NB4 (cell line): ENCODE measurements around the gene GSTM2.
A peak's percentile ranks its signal among the peaks of the same experiment; 100 is the strongest.
"Not testable (repeated sequence)": the region's sequence is repeated elsewhere in the genome, so short reads cannot be mapped to it uniquely, and the experiment has no call there.

Experiments
- DNase-seq: peaks from one replicate; pipeline ENCODE4 v3.0.0; 2010; ENCODE audit warnings: low read depth
- H3K4me3 ChIP-seq: one replicate; pipeline ENCODE4 v1.5.1; 2011; ENCODE audit warnings: mild to moderate bottlenecking, low read depth, low read length, moderate library complexity
- CTCF ChIP-seq: IDR thresholded peaks from one replicate; pipeline ENCODE4 v1.5.1; 2012; ENCODE audit warnings: low read depth, low read length
- MAX ChIP-seq: IDR thresholded peaks from 2 replicates; pipeline ENCODE4 v1.6.1; 2011; ENCODE audit warnings: low read depth, low read length
- MYC ChIP-seq: IDR thresholded peaks from 2 replicates; pipeline ENCODE4 v1.6.1; 2011; ENCODE audit warnings: low read depth, low read length
- POLR2A ChIP-seq: IDR thresholded peaks from 2 replicates; pipeline ENCODE4 v1.6.1; 2011; ENCODE audit warnings: mild to moderate bottlenecking; ENCODE audit not compliant: insufficient read length; ENCODE audit errors: extremely low read depth

Gene GSTM2

GRCh38 chr1:109689844-109690405 lies 22.1 kb downstream of the GSTM2 start:
- DNase-seq: no peak
- TF ChIP-seq MAX (no peak), POLR2A (no peak), MYC (no peak), CTCF (no peak)
- no peak overlapping the region for H3K4me3 ChIP-seq

- TF ChIP-seq MAX (no peak), MYC (no peak), POLR2A (no peak), CTCF (no peak)
- DNase-seq: no peak
- H3K4me3 ChIP-seq: no peak overlapping the region
Measured at GRCh38 chr1:109691759-109692158, 23.9 kb downstream of the GSTM2 start.

- DNase-seq, H3K4me3 ChIP-seq: not testable (repeated sequence)
Measured at GRCh38 chr1:109694400-109694799, 26.5 kb downstream of the GSTM2 start.

GRCh38 chr1:109695138-109695537 lies 27.3 kb downstream of the GSTM2 start:
- not testable (repeated sequence) for H3K4me3 ChIP-seq, DNase-seq

GRCh38 chr1:109697066-109697465 lies 29.2 kb downstream of the GSTM2 start:
- TF ChIP-seq MYC (no peak), CTCF (no peak), MAX (no peak), POLR2A (no peak)
- DNase-seq: no peak
- H3K4me3 ChIP-seq: no peak overlapping the region

- not testable (repeated sequence) for H3K4me3 ChIP-seq, DNase-seq
Measured at GRCh38 chr1:109697861-109698260, 30.0 kb downstream of the GSTM2 start.

GRCh38 chr1:109702940-109703339 lies 35.1 kb downstream of the GSTM2 start:
- not testable (repeated sequence) for H3K4me3 ChIP-seq

GRCh38 chr1:109704173-109704572 lies 36.3 kb downstream of the GSTM2 start:
- TF ChIP-seq MAX (no peak), CTCF (no peak), MYC (no peak), POLR2A (no peak)

More at GRCh38 chr1:109702940-109703339, 35.1 kb downstream of the GSTM2 start:
- DNase-seq: not testable (repeated sequence)

More at GRCh38 chr1:109704173-109704572, 36.3 kb downstream of the GSTM2 start:
- peak; percentile 1 for DNase-seq
- no peak overlapping the region for H3K4me3 ChIP-seq
